ENCODE data around the gene BBC3.

Gene BBC3

GRCh38 chr19:47260476-47260875 is 29.5 kb upstream of the BBC3 start:
- TF ChIP-seq CTCF (IDR thresholded peaks at IDR 0.05; ENCODE audit: unreplicated experiment in 3 of 3) = no peak
- Mint-ChIP-seq H3K4me1 (peaks cover 29% of the 10 kb centered on the region), H3K36me3 (ENCODE audit: low read depth) (peaks cover 58% of the 10 kb centered on the region), H3K27ac (peak overlapping the region; percentile 14 to 74 (median 22)), H3K27me3 (ENCODE audit: low read depth) (no peaks in the 10 kb centered on the region), H3K4me3 (peak overlapping the region; percentile 16 to 65 (median 22)), H3K9me3 (no peaks in the 10 kb centered on the region)

GRCh38 chr19:47258895-47259555 is 28.0 kb upstream of the BBC3 start:
- Mint-ChIP-seq H3K36me3 (ENCODE audit: low read depth) (peaks cover 49% of the 10 kb centered on the region), H3K4me1 (peaks cover 29% of the 10 kb centered on the region), H3K9me3 (no peaks in the 10 kb centered on the region), H3K27me3 (ENCODE audit: low read depth) (no peaks in the 10 kb centered on the region), H3K27ac (peak overlapping the region; percentile 86 to 97 (median 96)), H3K4me3 (peak overlapping the region; percentile 72 to 92 (median 87))
- no peak for TF ChIP-seq CTCF (IDR thresholded peaks at IDR 0.05; ENCODE audit: unreplicated experiment in 3 of 3)

GRCh38 chr19:47258434-47258833 is 27.4 kb upstream of the BBC3 start:
- Mint-ChIP-seq H3K4me3 (peak overlapping the region; percentile 87 to 92 (median 89)), H3K27me3 (ENCODE audit: low read depth) (no peaks in the 10 kb centered on the region), H3K9me3 (no peaks in the 10 kb centered on the region), H3K4me1 (peaks cover 29% of the 10 kb centered on the region), H3K27ac (peak overlapping the region; percentile 86 to 97 (median 96)), H3K36me3 (ENCODE audit: low read depth) (peaks cover 48% of the 10 kb centered on the region)
- TF ChIP-seq CTCF (IDR thresholded peaks at IDR 0.05; ENCODE audit: unreplicated experiment in 3 of 3) = no peak

- H3K27ac Mint-ChIP-seq = peak overlapping the region; percentile 96 to 97 (median 97)
- peaks cover 29% of the 10 kb centered on the region for H3K4me1 Mint-ChIP-seq
- H3K36me3 Mint-ChIP-seq (ENCODE audit: low read depth) = peaks cover 41% of the 10 kb centered on the region
- no peak for TF ChIP-seq CTCF (IDR thresholded peaks at IDR 0.05; ENCODE audit: unreplicated experiment in 3 of 3)
- no peaks in the 10 kb centered on the region for H3K9me3 Mint-ChIP-seq
- H3K27me3 Mint-ChIP-seq (ENCODE audit: low read depth) = no peaks in the 10 kb centered on the region
- peak overlapping the region; percentile 87 to 92 (median 89) for H3K4me3 Mint-ChIP-seq
Observed at GRCh38 chr19:47257411-47258169, 26.6 kb upstream of the BBC3 start.

- Mint-ChIP-seq H3K27ac (peak overlapping the region; percentile 96 to 97 (median 97)), H3K4me1 (peaks cover 29% of the 10 kb centered on the region), H3K4me3 (peak overlapping the region; percentile 87 to 92 (median 91)), H3K27me3 (ENCODE audit: low read depth) (no peaks in the 10 kb centered on the region), H3K9me3 (no peaks in the 10 kb centered on the region), H3K36me3 (ENCODE audit: low read depth) (peaks cover 37% of the 10 kb centered on the region)
- no peak for TF ChIP-seq CTCF (IDR thresholded peaks at IDR 0.05; ENCODE audit: unreplicated experiment in 3 of 3)
Observed at GRCh38 chr19:47256693-47257410, 25.9 kb upstream of the BBC3 start.

Data from nephron (organoid).